H54 (cell line): ENCODE measurements around the gene CREBRF.
A peak's percentile ranks its signal among the peaks of the same experiment; 100 is the strongest.
"Not testable (repeated sequence)": the region's sequence is repeated elsewhere in the genome, so short reads cannot be mapped to it uniquely, and the experiment has no call there.

Source experiments
- DNase-seq: peaks from one replicate; pipeline ENCODE4 v3.0.0; 2011; ENCODE audit warnings: low spot score, mixed read lengths; ENCODE audit not compliant: insufficient read length
- FAIRE-seq: peaks from 3 replicates; lab custom pipeline; 2011; peaks lifted over from hg19 to GRCh38; lab: Jason Lieb, UNC
- POLR2A ChIP-seq: IDR thresholded peaks from 2 replicates; pipeline ENCODE4 v1.6.1; 2011; ENCODE audit warnings: low read depth, mild to moderate bottlenecking, low read length

The CREBRF gene

GRCh38 chr5:173055983-173056782 lies at the start of gene CREBRF:
Gene CREBRF (plus strand): TSS chr5:173056352. CDS start chr5:173080776, 24,424 bp downstream.
- peak; percentile 33 for FAIRE-seq
- DNase-seq, result peak; percentile 90
- peak; percentile 51 for TF ChIP-seq POLR2A

GRCh38 chr5:173010021-173010420 lies 46.1 kb upstream of the CREBRF start:
- TF ChIP-seq POLR2A, result no peak
- FAIRE-seq (no peak), DNase-seq (no peak)

- DNase-seq, result no peak
Observed at GRCh38 chr5:173010547-173011464, 45.3 kb upstream of the CREBRF start.

GRCh38 chr5:173011566-173011965 lies 44.6 kb upstream of the CREBRF start:
- no peak for FAIRE-seq
- DNase-seq, result no peak
- TF ChIP-seq POLR2A, result no peak

More at GRCh38 chr5:173010547-173011464, 45.3 kb upstream of the CREBRF start:
- no peak for TF ChIP-seq POLR2A
- no peak for FAIRE-seq

GRCh38 chr5:173012882-173013281 lies 43.3 kb upstream of the CREBRF start:
- TF ChIP-seq POLR2A, result no peak

GRCh38 chr5:173014671-173015070 lies 41.5 kb upstream of the CREBRF start:
- FAIRE-seq (no peak), DNase-seq (no peak)
- no peak for TF ChIP-seq POLR2A

More at GRCh38 chr5:173012882-173013281, 43.3 kb upstream of the CREBRF start:
- no peak for DNase-seq
- no peak for FAIRE-seq

- TF ChIP-seq POLR2A, result no peak
- FAIRE-seq, result no peak
- no peak for DNase-seq
Observed at GRCh38 chr5:173015192-173015591, 41.0 kb upstream of the CREBRF start.

- DNase-seq (no peak), FAIRE-seq (no peak)
- TF ChIP-seq POLR2A, result no peak
Observed at GRCh38 chr5:173015598-173016455, 40.3 kb upstream of the CREBRF start.

- FAIRE-seq (no peak), DNase-seq (no peak)
- TF ChIP-seq POLR2A, result no peak
Observed at GRCh38 chr5:173016598-173017046, 39.5 kb upstream of the CREBRF start.

GRCh38 chr5:173017087-173017486 lies 39.1 kb upstream of the CREBRF start:
- not testable (repeated sequence) for DNase-seq, FAIRE-seq

GRCh38 chr5:173018358-173018757 lies 37.8 kb upstream of the CREBRF start:
- DNase-seq (no peak), FAIRE-seq (no peak)
- TF ChIP-seq POLR2A, result no peak

GRCh38 chr5:173020154-173020581 lies 36.0 kb upstream of the CREBRF start:
- no peak for FAIRE-seq
- no peak for TF ChIP-seq POLR2A
- no peak for DNase-seq

GRCh38 chr5:173020643-173021042 lies 35.5 kb upstream of the CREBRF start:
- FAIRE-seq (no peak), DNase-seq (no peak)
- no peak for TF ChIP-seq POLR2A
